GM18868 (cell line): ENCODE data around the gene RSPO4.

Source experiments
- ATAC-seq: cut with Tn5 transposase; IDR thresholded peaks from one replicate; pipeline ENCODE4 v1.9.1; 2021; ENCODE audit warnings: mild to moderate bottlenecking, moderate library complexity; ENCODE audit not compliant: unreplicated experiment

RSPO4 gene

GRCh38 chr20:911882-912600 is 90.1 kb downstream of the RSPO4 start:
- no peak for ATAC-seq

GRCh38 chr20:910870-911770 is 91.0 kb downstream of the RSPO4 start:
- ATAC-seq = no peak

GRCh38 chr20:910132-910869 is 91.8 kb downstream of the RSPO4 start:
- ATAC-seq = no peak

- no peak for ATAC-seq
Observed at GRCh38 chr20:909641-910040, 92.5 kb downstream of the RSPO4 start.
